BE2C (cell line): ENCODE results near the gene SPRED2.

Source experiments
- DNase-seq: peaks from one replicate; pipeline ENCODE4 v3.0.0-alpha.2; 2020
- H3K27me3 ChIP-seq: fragments of 250-450 bp; sonication (Bioruptor Pico); 2 replicates; pipeline ENCODE4 v1.5.1; 2020; ENCODE audit warnings: mild to moderate bottlenecking
- H3K36me3 ChIP-seq: fragments of 250-450 bp; sonication (Bioruptor Pico); 2 replicates; pipeline ENCODE4 v1.5.1; 2020; ENCODE audit warnings: mild to moderate bottlenecking
- H3K4me1 ChIP-seq: fragments of 250-450 bp; sonication (Bioruptor Pico); 2 replicates; pipeline ENCODE4 v1.5.1; 2020
- H3K4me3 ChIP-seq: 2 replicates; pipeline ENCODE4 v1.5.1; 2011; ENCODE audit warnings: low read depth, low read length
- H3K9me3 ChIP-seq: fragments of 250-450 bp; sonication (Bioruptor Pico); 2 replicates; pipeline ENCODE4 v1.5.1; 2020
- TF ChIP-seq, protein P1 (sequence below): IDR thresholded peaks from 2 replicates; pipeline ENCODE4 v1.5.1; 2012; ENCODE audit warnings: mild to moderate bottlenecking, low read depth, low read length

The SPRED2 gene

DNA sequence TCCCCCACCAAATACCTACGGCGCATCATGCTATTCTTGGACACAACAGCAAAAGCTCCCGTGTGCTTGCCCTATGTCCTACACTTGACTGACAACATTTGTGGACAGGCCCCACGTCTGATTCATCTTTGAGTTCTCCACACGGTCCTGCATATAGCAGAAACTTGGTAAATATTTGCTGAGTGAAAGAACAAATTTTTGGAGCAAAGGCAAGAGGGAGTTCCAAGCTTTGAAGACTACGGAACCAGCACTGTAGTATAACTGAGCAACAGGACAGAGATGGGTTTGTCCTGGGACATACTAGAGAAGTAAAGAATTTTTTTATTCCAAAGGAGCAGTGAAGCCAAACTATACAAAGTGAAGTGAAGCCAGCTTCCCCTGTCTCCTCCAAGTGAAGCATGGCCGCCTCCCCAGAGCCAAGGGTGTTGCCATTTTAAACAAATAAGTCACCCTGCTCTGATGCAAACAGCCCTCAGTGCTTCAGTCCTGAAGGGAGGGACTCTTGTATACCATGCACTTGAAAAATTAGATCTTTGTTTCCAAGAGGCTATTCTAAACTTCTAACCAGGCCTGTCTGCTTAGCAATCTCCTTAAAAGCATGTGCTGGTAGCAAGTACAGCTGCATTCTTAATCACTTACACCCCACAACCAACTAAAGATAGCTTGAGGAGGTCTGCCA is 35.9 kb downstream of the SPRED2 start:
- TF ChIP-seq, protein P1, sequence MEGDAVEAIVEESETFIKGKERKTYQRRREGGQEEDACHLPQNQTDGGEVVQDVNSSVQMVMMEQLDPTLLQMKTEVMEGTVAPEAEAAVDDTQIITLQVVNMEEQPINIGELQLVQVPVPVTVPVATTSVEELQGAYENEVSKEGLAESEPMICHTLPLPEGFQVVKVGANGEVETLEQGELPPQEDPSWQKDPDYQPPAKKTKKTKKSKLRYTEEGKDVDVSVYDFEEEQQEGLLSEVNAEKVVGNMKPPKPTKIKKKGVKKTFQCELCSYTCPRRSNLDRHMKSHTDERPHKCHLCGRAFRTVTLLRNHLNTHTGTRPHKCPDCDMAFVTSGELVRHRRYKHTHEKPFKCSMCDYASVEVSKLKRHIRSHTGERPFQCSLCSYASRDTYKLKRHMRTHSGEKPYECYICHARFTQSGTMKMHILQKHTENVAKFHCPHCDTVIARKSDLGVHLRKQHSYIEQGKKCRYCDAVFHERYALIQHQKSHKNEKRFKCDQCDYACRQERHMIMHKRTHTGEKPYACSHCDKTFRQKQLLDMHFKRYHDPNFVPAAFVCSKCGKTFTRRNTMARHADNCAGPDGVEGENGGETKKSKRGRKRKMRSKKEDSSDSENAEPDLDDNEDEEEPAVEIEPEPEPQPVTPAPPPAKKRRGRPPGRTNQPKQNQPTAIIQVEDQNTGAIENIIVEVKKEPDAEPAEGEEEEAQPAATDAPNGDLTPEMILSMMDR = no peak
- Histone ChIP-seq H3K36me3 (no peaks in the 10 kb centered on the region), H3K4me1 (no peaks in the 10 kb centered on the region), H3K4me3 (no peak overlapping the region), H3K27me3 (no peaks in the 10 kb centered on the region), H3K9me3 (no peaks in the 10 kb centered on the region)
- no peak for DNase-seq

GRCh38 chr2:65395621-65396347 is 36.6 kb downstream of the SPRED2 start:
- no peak for DNase-seq
- H3K36me3 ChIP-seq = no peaks in the 10 kb centered on the region
- H3K27me3 ChIP-seq = no peaks in the 10 kb centered on the region
- H3K4me3 ChIP-seq = no peak overlapping the region
- TF ChIP-seq, protein P1 = no peak
- no peaks in the 10 kb centered on the region for H3K9me3 ChIP-seq
- no peaks in the 10 kb centered on the region for H3K4me1 ChIP-seq

DNA sequence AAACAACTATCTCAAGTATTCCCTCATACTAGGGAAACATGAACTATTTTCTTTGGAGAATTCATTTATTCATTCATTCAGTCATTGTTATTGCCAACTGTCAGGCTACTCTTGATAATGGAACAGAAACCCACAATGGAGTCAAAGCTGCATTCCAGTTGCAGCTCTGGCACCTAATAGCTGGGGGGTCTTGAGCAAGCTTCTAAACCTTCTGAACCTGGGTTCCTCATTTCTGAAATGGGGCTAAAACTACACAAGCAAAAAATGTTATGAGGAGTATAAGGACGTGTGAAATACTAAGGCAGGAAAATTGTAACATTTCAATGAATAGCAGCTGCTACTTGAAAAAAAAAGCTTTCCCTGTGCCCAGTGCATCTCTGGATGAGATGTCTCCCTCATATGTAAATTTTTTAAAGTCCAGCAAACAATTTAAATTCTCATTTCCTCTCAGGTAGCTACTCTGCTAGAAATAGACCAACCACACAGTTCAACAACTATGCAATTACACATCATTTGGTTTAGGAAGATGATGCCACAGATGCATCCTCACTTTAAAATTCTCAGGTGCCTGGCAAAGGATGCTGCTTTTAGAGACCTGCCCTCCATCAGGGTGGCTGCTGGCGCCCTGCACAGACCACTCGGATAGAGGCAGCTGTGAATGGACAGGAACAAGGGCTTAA is 38.5 kb downstream of the SPRED2 start:
- no peaks in the 10 kb centered on the region for H3K27me3 ChIP-seq
- H3K9me3 ChIP-seq = no peaks in the 10 kb centered on the region
- H3K36me3 ChIP-seq = no peaks in the 10 kb centered on the region
- no peaks in the 10 kb centered on the region for H3K4me1 ChIP-seq
- no peak for DNase-seq
- TF ChIP-seq, protein P1 = no peak
- no peak overlapping the region for H3K4me3 ChIP-seq

DNA sequence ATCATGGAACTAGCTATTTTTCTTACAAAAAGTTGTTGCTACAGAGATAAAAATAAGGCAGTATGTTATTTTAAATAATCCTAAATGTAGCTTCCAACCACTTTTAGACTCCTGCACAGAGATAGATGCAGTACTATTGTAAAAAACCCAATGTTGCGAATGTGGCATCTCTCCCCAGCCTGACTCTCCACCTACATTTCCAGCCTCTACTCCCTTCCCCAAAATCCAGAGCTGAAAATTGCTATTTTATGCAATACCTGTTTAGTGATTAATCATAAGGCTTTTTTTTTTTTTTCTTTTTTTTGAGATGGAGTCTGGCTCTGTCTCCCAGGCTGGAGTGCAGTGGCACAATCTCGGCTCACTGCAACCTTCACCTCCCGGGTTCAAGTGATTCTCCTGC is 39.4 kb downstream of the SPRED2 start:
- Histone ChIP-seq H3K27me3 (no peaks in the 10 kb centered on the region), H3K4me1 (no peaks in the 10 kb centered on the region)

GRCh38 chr2:65392609-65393008 is 39.8 kb downstream of the SPRED2 start:
- Histone ChIP-seq H3K4me3 (no peak overlapping the region), H3K9me3 (no peaks in the 10 kb centered on the region), H3K4me1 (no peaks in the 10 kb centered on the region), H3K27me3 (no peaks in the 10 kb centered on the region), H3K36me3 (no peaks in the 10 kb centered on the region)
- TF ChIP-seq, protein P1 = no peak
- no peak for DNase-seq

More for the DNA sequence above, 39.4 kb downstream of the SPRED2 start:
- H3K36me3 ChIP-seq = no peaks in the 10 kb centered on the region
- TF ChIP-seq, protein P1 = no peak
- no peak overlapping the region for H3K4me3 ChIP-seq
- no peaks in the 10 kb centered on the region for H3K9me3 ChIP-seq
- DNase-seq = no peak

GRCh38 chr2:65390134-65390533 is 42.3 kb downstream of the SPRED2 start:
- Histone ChIP-seq H3K27me3 (no peaks in the 10 kb centered on the region), H3K9me3 (no peaks in the 10 kb centered on the region), H3K4me1 (no peaks in the 10 kb centered on the region), H3K36me3 (no peaks in the 10 kb centered on the region), H3K4me3 (no peak overlapping the region)
- TF ChIP-seq, protein P1 = no peak
- no peak for DNase-seq
